A549 (cell line): Measurements from ENCODE around the gene NR2F2. TPM values are rescaled to one million over a fixed set of nuclear protein-coding genes. Genes with fewer than 3 reads are reported as not detected.

ENCODE experiments used
- ATAC-seq, 2 experiments: fragments of 200-7000 bp in 1 of 2; fragments of >200 bp in 1 of 2; cut with Nextera tagmentation in 1 of 2; cut with Tn5 transposase in 1 of 2; 3 replicates each; pipeline versions ENCODE4 v1.8.0 to v1.9.1; 2018 to 2020; ENCODE audit warnings: mild to moderate bottlenecking in 1 of 2, moderate library complexity in 1 of 2
- CTCF ChIA-PET: fragments of 300-600 bp; sonication (Branson Sonifier 250); formaldehyde crosslinking; extraction: SDS; loops from one replicate; lab custom pipeline; 2021; ENCODE audit warnings: antibody characterized with exemption, inconsistent platforms; lab: Yijun Ruan, JAX
- POLR2A ChIA-PET: fragments of 350-600 bp; formaldehyde crosslinking; extraction: SDS; loops from one replicate; lab custom pipeline; 2021; ENCODE audit warnings: antibody characterized with exemption, inconsistent platforms; lab: Yijun Ruan, JAX
- DNase-seq, 2 experiments: peaks; one replicate each; pipeline versions ENCODE4 v3.0.0 to v3.0.0-alpha.2; 2011 to 2016; ENCODE audit warnings: low read depth in 1 of 2, low spot score in 1 of 2
- FAIRE-seq: peaks from 2 replicates; lab custom pipeline; 2011; peaks lifted over from hg19 to GRCh38; lab: Jason Lieb, UNC
- H3K27ac ChIP-seq, 2 experiments: fragments of >200 bp; sonication (Bioruptor Twin); formaldehyde crosslinking; 3 replicates each; pipeline ENCODE4 v1.5.1; 2016 to 2017
- H3K4me1 ChIP-seq: fragments of >200 bp; sonication (Bioruptor Twin); formaldehyde crosslinking; 3 replicates; pipeline ENCODE4 v1.6.1; 2016
- H3K4me2 ChIP-seq: fragments of >200 bp; sonication (Bioruptor Twin); formaldehyde crosslinking; 3 replicates; pipeline ENCODE4 v1.6.1; 2016
- H3K4me3 ChIP-seq: fragments of >200 bp; sonication (Bioruptor Twin); formaldehyde crosslinking; 3 replicates; pipeline ENCODE4 v1.5.1; 2016
- H3K9me3 ChIP-seq: fragments of >200 bp; sonication (Bioruptor Twin); formaldehyde crosslinking; 3 replicates; pipeline ENCODE4 v1.6.1; 2016
- CBX8 ChIP-seq: fragments of 200-600 bp; sonication (generic); IDR thresholded peaks from 2 replicates; pipeline ENCODE4 v1.6.1; 2016
- CEBPB ChIP-seq, 2 experiments: fragments of >200 bp in 1 of 2; sonication (Bioruptor Twin) in 1 of 2; formaldehyde crosslinking in 1 of 2; IDR thresholded peaks; 2 replicates each; pipeline ENCODE4 v1.6.1; 2012 to 2016
- CHD2 ChIP-seq: fragments of 150-350 bp; IDR thresholded peaks from 2 replicates; pipeline ENCODE4 v1.6.1; 2014; ENCODE audit warnings: low read length; ENCODE audit not compliant: partially characterized antibody
- CHD4 ChIP-seq: fragments of 200-600 bp; sonication (generic); IDR thresholded peaks from 2 replicates; pipeline ENCODE4 v1.6.1; 2016; ENCODE audit warnings: antibody characterized with exemption, mild to moderate bottlenecking, borderline replicate concordance
- EHF ChIP-seq: fragments of 250-450 bp; sonication (Bioruptor Pico); IDR thresholded peaks from 2 replicates; pipeline ENCODE4 v1.5.0; 2020; ENCODE audit warnings: mild to moderate bottlenecking
- EHMT2 ChIP-seq: fragments of 200-600 bp; sonication (generic); IDR thresholded peaks from 2 replicates; pipeline ENCODE4 v1.6.1; 2016; ENCODE audit warnings: antibody characterized with exemption, low read depth, mild to moderate bottlenecking, moderate library complexity
- ESRRA ChIP-seq: fragments of 150-350 bp; IDR thresholded peaks from 2 replicates; pipeline ENCODE4 v1.6.1; 2014; ENCODE audit warnings: mild to moderate bottlenecking, low read length, borderline replicate concordance
- FOSB ChIP-seq: fragments of 250-450 bp; sonication (Bioruptor Pico); IDR thresholded peaks from 2 replicates; pipeline ENCODE4 v1.5.0; 2020; ENCODE audit warnings: mild to moderate bottlenecking, moderate library complexity
- FOSL2 ChIP-seq, 2 experiments: fragments of 450-650 bp in 1 of 2; fragments of >200 bp in 1 of 2; sonication (Bioruptor Twin) in 1 of 2; formaldehyde crosslinking; IDR thresholded peaks; 2 replicates each; pipeline versions ENCODE4 v1.5.0 to v1.6.1; 2016 to 2020; ENCODE audit warnings: mild to moderate bottlenecking in 1 of 2, moderate library complexity in 1 of 2
- FOXS1 ChIP-seq: fragments of 250-450 bp; sonication (Bioruptor Pico); IDR thresholded peaks from 2 replicates; pipeline ENCODE4 v1.5.0; 2020; ENCODE audit warnings: mild to moderate bottlenecking, moderate library complexity
- HDAC2 ChIP-seq: fragments of 200-600 bp; sonication (generic); IDR thresholded peaks from 2 replicates; pipeline ENCODE4 v1.6.1; 2016
- HOXB13 ChIP-seq: fragments of 250-450 bp; sonication (Bioruptor Pico); IDR thresholded peaks from 2 replicates; pipeline ENCODE4 v1.5.0; 2020; ENCODE audit warnings: low read depth, mild to moderate bottlenecking, moderate library complexity
- HOXB5 ChIP-seq: fragments of 250-450 bp; sonication (Bioruptor Pico); IDR thresholded peaks from 2 replicates; pipeline ENCODE4 v1.5.0; 2020; ENCODE audit warnings: mild to moderate bottlenecking, moderate library complexity
- JUN ChIP-seq, 2 experiments: fragments of >200 bp; sonication (Bioruptor Twin); formaldehyde crosslinking; IDR thresholded peaks; 2 replicates in 1 of 2; 3 replicates in 1 of 2; pipeline ENCODE4 v1.6.1; 2016 to 2017
- KDM1A ChIP-seq: fragments of 200-600 bp; sonication (generic); IDR thresholded peaks from 2 replicates; pipeline ENCODE4 v1.6.1; 2016; ENCODE audit warnings: low read depth, mild to moderate bottlenecking
- NFE2L2 ChIP-seq: fragments of 150-350 bp; conservative IDR thresholded peaks from 2 replicates; pipeline ENCODE4 v1.6.1; 2014; ENCODE audit warnings: low read length
- NR3C1 ChIP-seq: fragments of >200 bp; sonication (Bioruptor Twin); formaldehyde crosslinking; IDR thresholded peaks from 3 replicates; pipeline ENCODE4 v1.6.1; 2017
- PBX3 ChIP-seq: IDR thresholded peaks from 2 replicates; pipeline ENCODE4 v1.6.1; 2012
- PHF8 ChIP-seq: fragments of 200-600 bp; sonication (generic); IDR thresholded peaks from 2 replicates; pipeline ENCODE4 v1.6.1; 2016; ENCODE audit warnings: low read depth, mild to moderate bottlenecking, antibody characterized with exemption, moderate library complexity, borderline replicate concordance
- POLR2A ChIP-seq: IDR thresholded peaks from 2 replicates; pipeline ENCODE4 v1.6.1; 2012; ENCODE audit warnings: mild to moderate bottlenecking, low read length
- POLR2AphosphoS2 ChIP-seq: conservative IDR thresholded peaks from 2 replicates; pipeline ENCODE4 v1.6.1; 2012; ENCODE audit warnings: low read length, improper control_type of control experiment, inconsistent platforms
- RCOR1 ChIP-seq: fragments of 150-350 bp; IDR thresholded peaks from 2 replicates; pipeline ENCODE4 v1.6.1; 2014; ENCODE audit warnings: antibody characterized with exemption, low read length, low read depth
- REST ChIP-seq: fragments of 200-600 bp; sonication (generic); IDR thresholded peaks from 2 replicates; pipeline ENCODE4 v1.6.1; 2016; ENCODE audit warnings: antibody characterized with exemption, mild to moderate bottlenecking, moderate library complexity
- RNF2 ChIP-seq: fragments of 200-600 bp; sonication (generic); IDR thresholded peaks from 2 replicates; pipeline ENCODE4 v1.6.1; 2016; ENCODE audit warnings: low read depth, mild to moderate bottlenecking, antibody characterized with exemption, moderate library complexity, borderline replicate concordance
- SMC3 ChIP-seq: fragments of >200 bp; sonication (Bioruptor Twin); formaldehyde crosslinking; IDR thresholded peaks from 3 replicates; pipeline ENCODE4 v1.6.1; 2018; ENCODE audit warnings: inconsistent platforms
- SREBF2 ChIP-seq: fragments of 450-650 bp; IDR thresholded peaks from 2 replicates; pipeline ENCODE4 v1.6.1; 2014; ENCODE audit warnings: mild to moderate bottlenecking, moderate library complexity
- TFCP2L1 ChIP-seq: fragments of 250-450 bp; sonication (Bioruptor Pico); IDR thresholded peaks from 2 replicates; pipeline ENCODE4 v1.5.0; 2021; ENCODE audit warnings: mild to moderate bottlenecking
- ZC3H11A ChIP-seq: fragments of 450-650 bp; IDR thresholded peaks from 2 replicates; pipeline ENCODE4 v1.6.1; 2014; ENCODE audit warnings: antibody characterized with exemption, mild to moderate bottlenecking
- ZFP36 ChIP-seq: fragments of 450-650 bp; IDR thresholded peaks from 2 replicates; pipeline ENCODE4 v1.6.1; 2014; ENCODE audit warnings: borderline replicate concordance; ENCODE audit not compliant: partially characterized antibody
- ZNF302 ChIP-seq: fragments of 250-450 bp; sonication (Bioruptor Pico); IDR thresholded peaks from 2 replicates; pipeline ENCODE4 v1.9.0; 2021; ENCODE audit warnings: inconsistent platforms, mild to moderate bottlenecking, moderate library complexity
- ZSCAN20 ChIP-seq: fragments of 250-450 bp; sonication (Bioruptor Pico); IDR thresholded peaks from 2 replicates; pipeline ENCODE4 v1.8.0; 2022; ENCODE audit warnings: mild to moderate bottlenecking, moderate library complexity
- WGBS: methylation state at CpG from one replicate; pipeline ENCODE4 v1.1.6; 2017; ENCODE audit errors: missing lambda C conversion rate; 5-methylcytosine and 5-hydroxymethylcytosine counted together
- polyA plus RNA-seq, 4 experiments: library from polyadenylated mRNA; depleted of rRNA in 3 of 4; stranded (reverse); fragments of >200 nt; fragmentation: RNase III in 1 of 4; extraction: RNeasy Plus Mini Kit Qiagen cat#74134 plus additional on column Dnase treatment in 1 of 4; gene quantifications; 2 replicates in 3 of 4; 3 replicates in 1 of 4; pipeline ENCODE4 v1.2.3, GENCODE V29; 2011 to 2017
- TF ChIP-seq, protein P1 (sequence below): fragments of >200 bp; sonication (Bioruptor Twin); formaldehyde crosslinking; IDR thresholded peaks from 2 replicates; pipeline ENCODE4 v1.6.1; 2016

Gene NR2F2
- polyA plus RNA-seq, 2 of the 4 experiments (the other 2 are of a cell fraction) = 11.8 to 15.7 TPM

DNA sequence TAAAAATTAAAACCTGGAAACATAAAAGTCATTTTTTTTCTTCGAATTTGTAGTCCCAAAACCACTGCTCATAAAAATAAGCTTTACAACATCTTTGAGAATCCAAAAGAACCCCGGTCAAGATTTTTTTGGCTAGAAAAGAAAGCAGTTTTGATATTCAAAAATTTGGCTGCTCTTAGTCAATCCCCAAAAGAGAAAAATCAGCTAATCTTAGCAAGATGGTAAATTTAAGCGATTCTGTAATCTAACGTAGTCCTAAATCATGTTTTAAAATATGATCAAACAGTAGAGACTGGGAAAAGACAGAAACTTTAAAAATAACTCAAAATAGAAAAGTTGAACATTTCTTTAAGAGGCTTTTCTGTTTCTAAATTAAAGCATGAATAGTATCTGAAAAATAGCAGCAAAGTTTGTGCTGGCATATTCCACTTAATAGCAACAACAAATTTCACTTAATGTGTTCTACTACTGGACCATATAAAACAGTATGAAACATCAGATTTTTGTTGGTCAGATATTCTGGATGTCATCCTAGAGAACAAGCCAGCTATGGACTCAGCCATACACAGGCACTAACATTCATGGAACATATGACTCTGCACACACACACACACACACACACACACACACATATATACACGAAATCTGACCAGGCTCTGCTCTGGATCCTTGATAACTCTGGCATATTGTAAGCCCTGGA lies 19.1 kb upstream of the NR2F2 start:
- TF ChIP-seq HDAC2 (no peak), FOXS1 (CRISPR knock-in tag) (no peak), HOXB13 (CRISPR knock-in tag) (no peak), KDM1A (no peak), CEBPB (IDR thresholded peaks at IDR 0.05) (no peak), POLR2A (no peak), ESRRA (no peak), TFCP2L1 (CRISPR knock-in tag) (no peak), RNF2 (no peak), SMC3 (no peak), CBX8 (no peak), JUN (IDR thresholded peaks at IDR 0.05) (no peak), POLR2AphosphoS2 (no peak), EHMT2 (no peak), PHF8 (no peak), HOXB5 (CRISPR knock-in tag) (no peak), NFE2L2 (no peak), ZFP36 (no peak)
- ChIA-PET CTCF (interaction anchor here (1.2 to 2.9 kb wide), 2 partner anchors 16 to 34 kb away, joined by 3 to 18 read pairs; no protein-coding TSS in a partner anchor), POLR2A (no interaction called here)
- 63% methylated on average over 5 of the region's 5 CpGs for WGBS
- ATAC-seq (no peak), DNase-seq (no peak), FAIRE-seq (no peak)
- no peak overlapping the region for H3K4me2 ChIP-seq
- no peaks in the 10 kb centered on the region for H3K9me3 ChIP-seq
- H3K4me1 ChIP-seq = no peaks in the 10 kb centered on the region
- H3K27ac ChIP-seq = no peak overlapping the region
- no peak overlapping the region for H3K4me3 ChIP-seq

- ChIA-PET POLR2A (no interaction called here), CTCF (interaction anchor here (1.3 to 2.9 kb wide), 3 partner anchors 10 to 15 kb away, joined by 5 to 18 read pairs (median 5); no protein-coding TSS in a partner anchor)
- Histone ChIP-seq H3K4me3 (no peak overlapping the region), H3K4me2 (no peak overlapping the region), H3K4me1 (no peaks in the 10 kb centered on the region), H3K27ac (no peak overlapping the region), H3K9me3 (no peaks in the 10 kb centered on the region)
- DNase-seq (no peak), ATAC-seq (no peak), FAIRE-seq (no peak)
- WGBS = 90% methylated on average over 5 of the region's 5 CpGs
- TF ChIP-seq CHD4 (no peak), NR3C1 (no peak), PBX3 (no peak), CHD2 (no peak), FOXS1 (CRISPR knock-in tag) (no peak), EHF (no peak), RCOR1 (no peak), TFCP2L1 (CRISPR knock-in tag) (no peak), FOSB (CRISPR knock-in tag) (no peak), ZNF302 (CRISPR knock-in tag) (no peak), ZSCAN20 (no peak), REST (no peak), NFE2L2 (no peak), ZC3H11A (no peak), SREBF2 (no peak), FOSL2 (IDR thresholded peaks at IDR 0.05) (no peak), FOSL2 (CRISPR knock-in tag; IDR thresholded peaks at IDR 0.05) (no peak)
- TF ChIP-seq, protein P1, sequence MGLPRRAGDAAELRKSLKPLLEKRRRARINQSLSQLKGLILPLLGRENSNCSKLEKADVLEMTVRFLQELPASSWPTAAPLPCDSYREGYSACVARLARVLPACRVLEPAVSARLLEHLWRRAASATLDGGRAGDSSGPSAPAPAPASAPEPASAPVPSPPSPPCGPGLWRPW = no peak
Measured at GRCh38 chr15:96311956-96312294, 18.6 kb upstream of the NR2F2 start.
